Measurements from ENCODE around the gene PPP1R15A. TPM values are rescaled to one million over a fixed set of nuclear protein-coding genes. Genes with fewer than 3 reads are reported as not detected.
"Not testable (repeated sequence)": the region's sequence is repeated elsewhere in the genome, so short reads cannot be mapped to it uniquely, and the experiment has no call there.

PPP1R15A gene
- total RNA-seq, 1 donor: 45.8 TPM

- peak; percentile 78 for TF ChIP-seq CTCF (IDR thresholded peaks at IDR 0.05; ENCODE audit: insufficient read depth, low read length)
- peak; percentile 71 for DNase-seq (ENCODE audit: low read depth)
- no peak overlapping the region for H3K4me3 ChIP-seq (ENCODE audit: low read depth, low read length)
These were observed 29.4 kb upstream of the PPP1R15A start for GRCh38 chr19:48842789-48843162.

GRCh38 chr19:48844472-48844871, 27.7 kb upstream of the PPP1R15A start:
- peak; percentile 52 for DNase-seq (ENCODE audit: low read depth)
- peak; percentile 33 for TF ChIP-seq CTCF (IDR thresholded peaks at IDR 0.05; ENCODE audit: insufficient read depth, low read length)
- no peak overlapping the region for H3K4me3 ChIP-seq (ENCODE audit: low read depth, low read length)

- DNase-seq (ENCODE audit: low read depth): no peak
- TF ChIP-seq CTCF (IDR thresholded peaks at IDR 0.05; ENCODE audit: insufficient read depth, low read length): no peak
- H3K4me3 ChIP-seq (ENCODE audit: low read depth, low read length): no peak overlapping the region
These were observed 26.8 kb upstream of the PPP1R15A start for GRCh38 chr19:48845384-48845783.

- not testable (repeated sequence) for DNase-seq (ENCODE audit: low read depth); H3K4me3 ChIP-seq (ENCODE audit: low read depth, low read length)
These were observed 25.6 kb upstream of the PPP1R15A start for GRCh38 chr19:48846659-48847058.

- DNase-seq (ENCODE audit: low read depth): no peak
- no peak overlapping the region for H3K4me3 ChIP-seq (ENCODE audit: low read depth, low read length)
- no peak for TF ChIP-seq CTCF (IDR thresholded peaks at IDR 0.05; ENCODE audit: insufficient read depth, low read length)
These were observed 19.9 kb upstream of the PPP1R15A start for GRCh38 chr19:48852292-48852691.

- DNase-seq (ENCODE audit: low read depth): no peak
- H3K4me3 ChIP-seq (ENCODE audit: low read depth, low read length): no peak overlapping the region
- TF ChIP-seq CTCF (IDR thresholded peaks at IDR 0.05; ENCODE audit: insufficient read depth, low read length): no peak
These were observed 18.7 kb upstream of the PPP1R15A start for GRCh38 chr19:48853483-48853882.

GRCh38 chr19:48854103-48854502, 18.1 kb upstream of the PPP1R15A start:
- TF ChIP-seq CTCF (IDR thresholded peaks at IDR 0.05; ENCODE audit: insufficient read depth, low read length): no peak
- DNase-seq (ENCODE audit: low read depth): no peak
- H3K4me3 ChIP-seq (ENCODE audit: low read depth, low read length): no peak overlapping the region
